Nephron (organoid): ENCODE results near the gene EVA1B.

Source experiments
- H3K27ac Mint-ChIP-seq, 3 experiments: 2 replicates each; pipeline ENCODE4 v1.8.0; 2020; ENCODE audit warnings: mixed read lengths in 3 of 3, mild to moderate bottlenecking in 2 of 3, moderate library complexity in 1 of 3
- H3K27me3 Mint-ChIP-seq: 2 replicates; pipeline ENCODE4 v1.8.0; 2021; ENCODE audit warnings: low read depth, mild to moderate bottlenecking, moderate library complexity, mixed read lengths
- H3K36me3 Mint-ChIP-seq: 2 replicates; pipeline ENCODE4 v1.8.0; 2020; ENCODE audit warnings: low read depth, mixed read lengths
- H3K4me1 Mint-ChIP-seq: 2 replicates; pipeline ENCODE4 v1.8.0; 2020; ENCODE audit warnings: mixed read lengths
- H3K4me3 Mint-ChIP-seq, 3 experiments: 2 replicates each; pipeline ENCODE4 v1.8.0; 2020; ENCODE audit warnings: mild to moderate bottlenecking in 3 of 3, mixed read lengths in 3 of 3, moderate library complexity in 2 of 3
- H3K9me3 Mint-ChIP-seq: 2 replicates; pipeline ENCODE4 v1.8.0; 2020; ENCODE audit warnings: mixed read lengths
- CTCF ChIP-seq, 3 experiments: fragments of 200-600 bp; sonication (generic); IDR thresholded peaks; one replicate each; pipeline ENCODE4 v1.5.0; 2021; ENCODE audit warnings: antibody characterized with exemption in 3 of 3; ENCODE audit not compliant: unreplicated experiment in 3 of 3

EVA1B gene

DNA sequence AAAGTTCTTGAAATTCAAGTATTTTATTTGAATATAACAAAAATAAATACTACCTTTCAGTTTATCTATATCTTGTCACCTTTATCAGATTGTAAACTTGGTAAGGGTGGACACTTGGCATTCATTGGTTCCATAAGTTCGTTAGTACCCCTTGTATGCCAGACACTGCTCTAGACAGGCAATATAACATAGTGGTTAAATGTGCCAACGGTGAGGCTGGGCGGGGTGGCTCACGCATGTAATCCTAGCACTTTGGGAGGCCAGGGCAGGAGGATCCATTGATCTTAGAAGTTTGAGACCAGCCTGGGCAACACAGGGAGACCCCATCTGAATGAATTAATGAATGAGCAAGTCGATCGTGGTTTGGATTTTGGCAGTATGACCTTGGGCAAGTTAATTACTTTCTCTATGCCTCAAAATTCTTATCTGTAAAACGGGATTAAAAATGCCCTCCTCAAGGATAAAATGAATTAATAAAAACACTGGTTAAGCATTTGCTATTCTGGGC lies 43.6 kb downstream of the EVA1B start:
- Mint-ChIP-seq H3K4me3 (peak overlapping the region in 1 of 3 experiments; percentile 18), H3K27ac (peak overlapping the region; percentile 48 to 85 (median 54)), H3K4me1 (peaks cover 44% of the 10 kb centered on the region), H3K36me3 (peaks cover 23% of the 10 kb centered on the region), H3K9me3 (no peaks in the 10 kb centered on the region), H3K27me3 (no peaks in the 10 kb centered on the region)
- no peak for TF ChIP-seq CTCF (IDR thresholded peaks at IDR 0.05; ENCODE audit: unreplicated experiment in 3 of 3)

GRCh38 chr1:36279110-36279788 lies 44.2 kb downstream of the EVA1B start:
- Mint-ChIP-seq H3K4me3 (peak overlapping the region in 1 of 3 experiments; percentile 59), H3K9me3 (no peaks in the 10 kb centered on the region), H3K27ac (peak overlapping the region; percentile 54 to 85 (median 69)), H3K36me3 (peaks cover 23% of the 10 kb centered on the region), H3K27me3 (no peaks in the 10 kb centered on the region), H3K4me1 (peaks cover 38% of the 10 kb centered on the region)
- TF ChIP-seq CTCF (IDR thresholded peaks at IDR 0.05; ENCODE audit: unreplicated experiment in 3 of 3): no peak

DNA sequence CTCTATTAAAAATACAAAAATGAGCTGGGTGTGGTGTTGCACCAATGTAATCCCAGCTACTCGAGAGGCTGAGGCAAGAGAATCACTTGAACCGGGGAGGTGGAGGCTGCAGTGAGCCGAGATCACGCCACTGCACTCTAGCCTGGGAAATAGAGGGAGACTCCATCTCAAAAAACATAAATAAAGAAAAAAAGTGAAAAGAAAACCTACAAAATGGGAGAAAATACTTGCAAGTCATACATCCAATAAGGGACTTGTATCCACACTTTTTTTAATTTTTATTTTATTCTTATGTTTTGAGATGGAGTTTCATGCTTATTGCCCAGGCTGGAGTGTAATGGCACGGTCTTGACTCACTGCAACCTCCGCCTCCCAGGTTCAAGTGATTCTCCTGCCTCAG lies 46.8 kb downstream of the EVA1B start:
- peaks cover 29% of the 10 kb centered on the region for H3K4me1 Mint-ChIP-seq
- H3K9me3 Mint-ChIP-seq: no peaks in the 10 kb centered on the region
- no peak for TF ChIP-seq CTCF (IDR thresholded peaks at IDR 0.05; ENCODE audit: unreplicated experiment in 3 of 3)
- no peak overlapping the region for H3K27ac Mint-ChIP-seq
- H3K27me3 Mint-ChIP-seq: no peaks in the 10 kb centered on the region
- peaks cover 24% of the 10 kb centered on the region for H3K36me3 Mint-ChIP-seq
- no peak overlapping the region for H3K4me3 Mint-ChIP-seq

DNA sequence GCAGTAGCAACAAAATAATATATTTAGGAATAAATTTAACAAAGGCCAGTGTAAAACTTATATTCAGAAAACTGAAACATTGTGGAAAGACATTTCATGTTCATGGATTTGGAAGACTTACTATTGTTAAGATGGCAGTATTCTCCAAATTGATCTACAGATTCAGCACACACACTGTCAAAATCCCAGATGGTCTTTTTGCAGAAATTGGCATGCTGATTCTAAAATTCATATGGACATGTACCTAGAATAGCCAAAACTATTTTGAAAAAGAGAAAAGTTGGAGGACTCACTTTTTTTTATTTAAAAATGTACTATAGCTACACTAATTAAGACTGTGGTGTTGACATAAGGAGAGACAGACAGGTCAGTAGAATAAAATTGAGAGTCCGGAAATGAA lies 49.2 kb downstream of the EVA1B start:
- Mint-ChIP-seq H3K27me3 (no peaks in the 10 kb centered on the region), H3K36me3 (peaks cover 32% of the 10 kb centered on the region), H3K27ac (no peak overlapping the region), H3K4me3 (no peak overlapping the region), H3K9me3 (no peaks in the 10 kb centered on the region), H3K4me1 (peaks cover 10% of the 10 kb centered on the region)
- no peak for TF ChIP-seq CTCF (IDR thresholded peaks at IDR 0.05; ENCODE audit: unreplicated experiment in 3 of 3)

GRCh38 chr1:36273024-36273423 lies 50.4 kb downstream of the EVA1B start:
- Mint-ChIP-seq H3K4me1 (peaks cover 6% of the 10 kb centered on the region), H3K36me3 (peaks cover 38% of the 10 kb centered on the region), H3K4me3 (no peak overlapping the region), H3K9me3 (no peaks in the 10 kb centered on the region), H3K27ac (peak overlapping the region in 1 of 3 experiments; percentile 17), H3K27me3 (no peaks in the 10 kb centered on the region)
- TF ChIP-seq CTCF (IDR thresholded peaks at IDR 0.05; ENCODE audit: unreplicated experiment in 3 of 3): no peak
